ENCODE results near the gene SLC26A6. TPM values are rescaled to one million over a fixed set of nuclear protein-coding genes. Genes with fewer than 3 reads are reported as not detected.

SLC26A6 gene
- total and polyA plus RNA-seq, 2 of the 13 experiments (the other 11 are each of a cell fraction or from before 2014, with no cell fraction given): 40.7 to 184 TPM

GRCh38 chr3:48595526-48596121, 39.6 kb downstream of the SLC26A6 start (continued):
- TF ChIP-seq ZUFSP (CRISPR knock-in tag; IDR thresholded peaks at IDR 0.05; ENCODE audit: borderline replicate concordance) (no peak), ZSCAN29 (CRISPR knock-in tag; conservative IDR thresholded peaks at IDR 0.05) (no peak), PITX1 (CRISPR knock-in tag; IDR thresholded peaks at IDR 0.05) (no peak), ZNF629 (CRISPR knock-in tag; conservative IDR thresholded peaks at IDR 0.05) (no peak), ZSCAN9 (CRISPR knock-in tag; IDR thresholded peaks at IDR 0.05; ENCODE audit: borderline replicate concordance) (no peak), ETV5 (CRISPR knock-in tag; IDR thresholded peaks at IDR 0.05; ENCODE audit: borderline replicate concordance) (peak; percentile 16; the same call in 1 of the 2 replicates), ZFX (CRISPR knock-in tag; IDR thresholded peaks at IDR 0.05; ENCODE audit: low read depth) (0 out of 2 replicates have a peak, but pooled peaks have one; percentile 9), CCAR2 (optimal IDR thresholded peaks at IDR 0.05; ENCODE audit: low read depth, low read length) (no peak)

GRCh38 chr3:48595075-48595525, 40.2 kb downstream of the SLC26A6 start, which contains the start of gene COL7A1:
Gene COL7A1 (minus strand): TSS chr3:48595329. CDS start chr3:48595159, 170 bp downstream.
- CTCF ChIA-PET (ENCODE audit: low intra/inter-chr PET ratio, low total read pairs): no interaction called here

More at GRCh38 chr3:48595075-48595525, 40.2 kb downstream of the SLC26A6 start, which contains the start of gene COL7A1:
- peak within 1 kb of the TSS; percentile 43; the same call in 1 of the 2 replicates for H3K9ac ChIP-seq (ENCODE audit: insufficient read depth, low read depth, low read length)
- TF ChIP-seq BRD4 (CRISPR knock-in tag; IDR thresholded peaks at IDR 0.05): no peak
- peak; percentile 50 for TF ChIP-seq HNRNPK (IDR thresholded peaks at IDR 0.05; ENCODE audit: low read depth, low read length, poor library complexity, severe bottlenecking)
- TF ChIP-seq KDM2A (CRISPR knock-in tag; IDR thresholded peaks at IDR 0.05; ENCODE audit: borderline replicate concordance, low read depth): peak; percentile 18; the same call in 1 of the 2 replicates
- TF ChIP-seq TMF1 (CRISPR knock-in tag; IDR thresholded peaks at IDR 0.05; ENCODE audit: low read depth): no peak
- FAIRE-seq: no peak
- peak; percentile 9 for ATAC-seq
- 0 out of 2 replicates have a peak, but pooled peaks cover 8% of the 10 kb centered on the region for H4K20me1 ChIP-seq (ENCODE audit: insufficient read depth, low read length)
- no TSS peak for BruUV-seq (replicated peaks)
- no peaks in the 10 kb centered on the region for H3K9me3 ChIP-seq (ENCODE audit: low read length)
- intact Hi-C loops (cut with micrococcal nuclease; ENCODE audit: unreplicated experiment) (no loop called here), in situ Hi-C loops (cut with HindIII; ENCODE audit: extremely low pct_ligation_motif_present, low pct_unique_long_range_greater_than_20kb) (no loop called here)
- H3K27ac ChIP-seq (ENCODE audit: extremely low read length, insufficient read depth, low read length): no peak within 1 kb of the TSS
- no peak for DNase-seq (ENCODE audit: low spot score)
- H2AFZ ChIP-seq (ENCODE audit: low read length): no peak within 1 kb of the TSS
- WGBS (ENCODE audit: low lambda C conversion rate): 45% methylated on average over 29 of the region's 35 CpGs
- peak within 1 kb of the TSS; percentile 15 to 57 (median 40); a peak in 4 of 6 replicates for H3K4me3 ChIP-seq (replicated peaks in 1 of 3; ENCODE audit: insufficient read depth in 1 of 3, low read depth in 2 of 3, low read length in 3 of 3)
- H3K4me1 ChIP-seq (ENCODE audit: insufficient read depth, low read length): peaks cover 39% of the 10 kb centered on the region
- POLR2A ChIA-PET: interaction anchor here (1.0 to 1.3 kb wide), 2 partner anchors 29 to 40 kb away, joined by 3 to 4 read pairs; partner anchors contain the start of gene SLC26A6
- no peaks in the 10 kb centered on the region for H3K27me3 ChIP-seq (ENCODE audit: control insufficient read depth in 1 of 2, insufficient read depth in 2 of 2, low read length in 2 of 2)
- peaks cover 10 to 24% of the 10 kb centered on the region in 2 experiments; a peak in 4 of 5 replicates for H3K36me3 ChIP-seq (replicated peaks in 1 of 2; ENCODE audit: control insufficient read depth in 1 of 2, insufficient read depth in 2 of 2, low read length in 2 of 2)
- peak within 1 kb of the TSS; percentile 75 for H3K4me2 ChIP-seq (ENCODE audit: low read depth, low read length)
- no peaks in the 10 kb centered on the region for H3K79me2 ChIP-seq (ENCODE audit: insufficient read depth, low read length)

Data from HepG2 (cell line).